Stimulated activated CD8-positive, alpha-beta memory T cell treated with anti-CD3 and anti-CD28 coated beads, Interleukin-7, amount 100 ng/mL, for 24 hours (primary cell): ENCODE results near the gene SKA1.
"Not testable (repeated sequence)": the region's sequence is repeated elsewhere in the genome, so short reads cannot be mapped to it uniquely, and the experiment has no call there.

Experiments used
- DNase-seq: peaks from one replicate; pipeline ENCODE4 v3.0.0-alpha.2; 2020; ENCODE audit warnings: low read depth

Gene SKA1

DNA sequence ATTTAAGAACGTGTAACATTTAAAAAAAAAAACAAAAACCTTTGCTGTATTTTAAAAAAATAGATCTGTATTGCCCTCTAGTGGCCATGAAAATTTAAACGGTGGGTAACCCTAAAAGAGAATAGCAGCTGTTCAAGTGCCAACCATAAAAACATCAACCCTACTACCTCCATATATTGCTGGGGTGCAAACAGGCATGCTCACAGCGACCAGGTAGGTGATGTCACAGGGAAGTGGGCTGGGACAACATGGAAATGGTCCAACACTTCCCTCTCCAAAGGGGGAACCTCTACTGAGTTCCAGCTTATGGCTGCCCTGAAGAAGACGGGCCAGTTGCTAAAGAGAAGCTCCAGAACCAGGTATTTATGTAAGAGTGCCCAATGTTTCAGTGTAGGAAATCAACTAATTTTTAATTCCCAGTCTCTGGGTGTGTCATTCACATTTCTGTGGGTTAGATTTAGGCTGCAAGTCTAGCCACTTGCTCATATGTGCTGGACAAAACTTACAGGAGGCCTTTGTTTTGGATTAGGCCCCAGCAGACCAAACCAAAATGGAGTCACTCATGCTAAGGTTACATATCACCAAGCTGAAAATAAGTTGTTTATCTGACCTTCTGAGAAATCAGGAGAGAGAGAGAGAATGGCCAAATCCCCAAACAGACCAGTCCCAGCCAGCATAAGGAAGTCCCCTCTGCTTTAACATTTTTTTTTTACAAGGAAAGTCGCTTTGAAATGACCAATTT is 54.5 kb downstream of the SKA1 start:
- DNase-seq: no peak

DNA sequence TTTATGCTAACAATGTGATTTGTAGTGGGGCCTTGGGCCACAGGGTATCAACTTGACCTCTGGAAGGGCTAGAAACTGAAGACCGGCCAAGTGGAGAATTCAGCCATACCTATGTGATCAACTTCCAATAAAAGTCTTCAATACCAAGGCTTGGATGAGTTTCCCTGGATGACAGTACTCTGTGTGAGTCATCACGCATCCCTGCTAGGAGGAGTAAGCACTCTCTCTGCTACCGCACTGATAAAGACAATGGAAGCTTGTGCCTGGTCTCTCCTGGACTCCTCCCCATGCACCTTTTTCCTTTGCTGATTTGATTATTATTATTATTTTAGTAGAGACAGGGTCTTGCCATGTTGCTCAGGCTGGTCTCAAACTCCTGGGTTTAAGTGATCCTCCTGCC is 58.1 kb downstream of the SKA1 start:
- DNase-seq: no peak

DNA sequence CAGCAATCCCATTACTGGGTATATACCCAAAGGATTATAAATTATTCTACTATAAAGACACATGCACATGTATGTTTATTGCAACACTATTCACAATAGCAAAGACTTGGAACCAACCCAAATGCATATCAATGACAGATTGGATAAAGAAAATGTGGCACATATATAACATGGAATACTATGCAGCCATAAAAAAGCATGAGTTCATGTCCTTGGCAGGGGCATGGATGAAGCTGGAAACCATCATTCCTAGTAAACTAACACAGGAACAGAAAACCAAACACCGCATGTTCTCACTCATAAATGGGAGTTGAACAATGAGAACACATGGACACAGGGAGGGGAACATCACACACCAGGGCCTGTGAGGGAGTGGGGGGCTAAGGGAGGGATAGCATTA is 61.9 kb downstream of the SKA1 start:
- DNase-seq: not testable (repeated sequence)

DNA sequence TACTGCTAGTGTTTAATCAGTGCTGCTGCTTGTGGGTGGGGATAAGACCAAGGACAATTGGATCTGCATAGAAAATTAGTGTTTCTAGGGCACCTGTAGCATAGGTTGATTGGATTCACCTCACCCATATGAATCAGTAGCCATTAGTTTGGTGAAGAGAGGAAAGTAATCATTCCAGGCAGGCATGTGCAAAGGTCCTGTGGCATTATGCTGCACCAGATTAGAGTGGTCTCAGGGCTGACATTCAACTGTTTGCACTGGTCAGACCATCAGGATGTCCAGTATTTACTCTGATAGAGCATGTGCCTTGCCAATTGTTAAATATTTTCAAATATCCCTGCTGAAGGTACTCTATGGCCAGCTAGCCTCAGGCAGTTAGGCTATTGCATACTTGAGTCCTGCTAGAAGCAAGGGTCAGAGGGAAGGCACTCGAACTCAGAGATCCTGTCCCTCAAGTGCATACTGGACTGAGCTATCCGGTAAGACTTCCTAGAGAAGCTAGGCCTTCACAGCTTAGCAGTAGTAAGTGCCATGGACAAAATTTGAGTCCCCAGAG is 64.7 kb downstream of the SKA1 start:
- no peak for DNase-seq

DNA sequence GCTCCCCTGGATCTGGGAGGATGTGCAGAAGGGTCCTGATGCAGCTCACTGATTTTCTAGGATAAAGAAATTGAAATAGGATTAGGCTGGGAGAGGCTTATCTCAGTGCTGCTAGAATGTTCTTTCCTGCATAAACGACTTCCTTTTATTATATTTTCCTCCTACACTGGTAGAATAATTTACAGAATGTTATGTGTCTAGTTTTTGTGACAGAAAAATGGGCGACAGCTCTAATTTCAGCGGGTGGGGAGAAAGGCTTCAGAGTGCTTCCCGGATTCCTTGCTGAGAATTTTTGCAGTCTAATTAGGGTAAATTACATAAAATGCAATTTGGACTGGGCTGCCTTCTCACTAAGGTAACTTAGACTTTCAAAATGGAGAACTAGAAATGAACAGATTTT is 66.2 kb downstream of the SKA1 start:
- no peak for DNase-seq

DNA sequence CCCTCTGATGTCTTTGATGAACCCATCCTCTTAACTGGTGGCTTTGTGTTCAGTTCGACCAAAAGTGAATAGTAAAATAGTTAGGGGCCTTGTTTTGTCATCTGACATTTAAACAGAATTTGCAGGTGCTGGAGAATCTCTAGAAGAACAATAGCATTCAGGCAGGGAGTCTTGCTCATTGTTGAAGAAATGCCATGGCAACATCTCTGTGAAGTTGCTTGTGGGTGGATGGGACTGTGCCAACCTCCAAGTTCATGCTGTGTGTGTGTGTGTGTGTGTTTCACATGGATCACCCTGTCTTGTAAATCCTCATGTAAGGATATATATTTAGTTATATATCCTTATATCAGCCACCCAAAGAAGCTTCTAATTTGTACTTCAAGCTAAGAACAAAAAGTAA is 66.7 kb downstream of the SKA1 start:
- DNase-seq: no peak
